Measurements from ENCODE around the gene LSG1. TPM values are rescaled to one million over a fixed set of nuclear protein-coding genes. Genes with fewer than 3 reads are reported as not detected.

LSG1 gene
- total and polyA plus RNA-seq, 10 of the 15 experiments (the other 5 are each of a cell fraction or from before 2014, with no cell fraction given), result 14.3 to 75.6 (median 54.4) TPM

GRCh38 chr3:194690501-194691372 lies 18.7 kb upstream of the LSG1 start:
- BruUV-seq (replicated peaks), result no TSS peak
- TF ChIP-seq CHD4 (IDR thresholded peaks at IDR 0.05) (no peak), PKNOX1 (IDR thresholded peaks at IDR 0.05) (peak; percentile 49; the same call in 1 of the 2 replicates), MXI1 (IDR thresholded peaks at IDR 0.05; ENCODE audit: low read depth, low read length) (no peak), USF1 (IDR thresholded peaks at IDR 0.05; ENCODE audit: borderline replicate concordance, extremely low read length, insufficient read depth, low read depth, low read length) (peak; percentile 21)
- CTCF ChIA-PET, result interaction anchor here (0.7 to 2.4 kb wide), 3 partner anchors 8 to 580 kb away, joined by 3 to 24 read pairs (median 12); partner anchors contain the start of genes LSG1 and XXYLT1
- FAIRE-seq, result no peak
- H3K9me3 ChIP-seq (replicated peaks; ENCODE audit: control insufficient read depth, insufficient read depth, low read length), result no peaks in the 10 kb centered on the region
- in situ Hi-C loops (cut with MboI), result no loop called here
- H3K9ac ChIP-seq (ENCODE audit: control insufficient read depth, insufficient read depth, low read length), result no peak overlapping the region
- H4K20me1 ChIP-seq (ENCODE audit: control insufficient read depth, insufficient read depth), result no peaks in the 10 kb centered on the region
- no peaks in the 10 kb centered on the region; the same call in 1 of the 2 replicates for H3K79me2 ChIP-seq (ENCODE audit: control insufficient read depth, insufficient read depth, low read length)
- no peak overlapping the region; the same call in 1 of the 2 replicates for H3K4me3 ChIP-seq
- 0 out of 2 replicates have a peak overlapping the region, but pooled peaks have one; percentile 2 for H2AFZ ChIP-seq (ENCODE audit: control insufficient read depth, low read depth, low read length)
- peak overlapping the region; percentile 59 for H3K27ac ChIP-seq (ENCODE audit: control insufficient read depth, insufficient read depth)
- RAD21 ChIA-PET (ENCODE audit: unreplicated experiment), result interaction anchor here (1.2 to 2.2 kb wide), 4 partner anchors 8 to 440 kb away, joined by 3 to 11 read pairs (median 6); no protein-coding TSS in a partner anchor
- H3K27me3 ChIP-seq (replicated peaks in 1 of 2; ENCODE audit: control insufficient read depth in 2 of 2, insufficient read depth in 2 of 2, low read length in 1 of 2), result peaks cover 0 to 5% of the 10 kb centered on the region in 2 experiments; a peak in 2 of 4 replicates
- no peak for DNase-seq (ENCODE audit: low read depth, low spot score)
- intact Hi-C loops (cut with micrococcal nuclease; ENCODE audit: unreplicated experiment), result no loop called here
- SMC1A ChIA-PET (ENCODE audit: uncharacterized antibody, unreplicated experiment), result interaction anchor here (0.8 to 2.1 kb wide), 4 partner anchors 8 to 584 kb away, joined by 3 to 9 read pairs (median 4); partner anchors contain the start of gene XXYLT1
- no peaks in the 10 kb centered on the region for H3K36me3 ChIP-seq (ENCODE audit: control insufficient read depth in 2 of 2, insufficient read depth in 2 of 2, low read length in 1 of 2)
- peaks cover 59% of the 10 kb centered on the region for H3K4me1 ChIP-seq (ENCODE audit: control insufficient read depth, insufficient read depth, low read length)
- 47% methylated on average over 8 of the region's 8 CpGs for WGBS (ENCODE audit: insufficient coverage, insufficient replicate concordance, low lambda C conversion rate, missing lambda C conversion rate)
- POLR2A ChIA-PET, result interaction anchor here (1.1 kb wide), 1 partner anchor 18 kb away, joined by 3 read pairs; no protein-coding TSS in a partner anchor
- peak overlapping the region; percentile 19; the same call in 1 of the 2 replicates for H3K4me2 ChIP-seq (ENCODE audit: control insufficient read depth, insufficient read depth)
- ATAC-seq, result no peak
